T-helper 2 cell treated with Interferon-gamma antibody and Interleukin-4, amounts not matched to agents 100 ng/mL and 5 ng/mL, for 36 hours (primary cell): Measurements from ENCODE around the gene GSG1L. TPM values are rescaled to one million over a fixed set of nuclear protein-coding genes. Genes with fewer than 3 reads are reported as not detected.
"Not testable (repeated sequence)": the region's sequence is repeated elsewhere in the genome, so short reads cannot be mapped to it uniquely, and the experiment has no call there.

Experiments
- intact Hi-C: fragments of 100-400 bp; cut with micrococcal nuclease; formaldehyde crosslinking; loops from one replicate; pipeline ENCODE4 v1.15.1; 2023
- total RNA-seq: library from RNA; stranded (reverse); gene quantifications from 2 replicates; pipeline ENCODE4 v1.2.3, GENCODE V29; 2022

The GSG1L gene
- total RNA-seq, 1 donor from 2014 or later = 0.23 TPM

GRCh38 chr16:27759967-27760788, 303.3 kb downstream of the GSG1L start:
- intact Hi-C loops = no loop called here

GRCh38 chr16:27759301-27759871, 304.1 kb downstream of the GSG1L start:
- intact Hi-C loops = no loop called here

GRCh38 chr16:27758544-27758943, 305.0 kb downstream of the GSG1L start:
- intact Hi-C loops = no loop called here

GRCh38 chr16:27756206-27756970, 307.1 kb downstream of the GSG1L start:
- intact Hi-C loops = no loop called here

- intact Hi-C loops = no loop called here
Measured at GRCh38 chr16:27754788-27755690, 308.5 kb downstream of the GSG1L start.

- intact Hi-C loops = no loop called here
Measured at GRCh38 chr16:27753563-27753962, 310.0 kb downstream of the GSG1L start.

- intact Hi-C loops = no loop called here
Measured at GRCh38 chr16:27752241-27752640, 311.3 kb downstream of the GSG1L start.

- intact Hi-C loops = no loop called here
Measured at GRCh38 chr16:27751676-27752075, 311.8 kb downstream of the GSG1L start.

GRCh38 chr16:27751233-27751632, 312.3 kb downstream of the GSG1L start:
- intact Hi-C loops = no loop called here

GRCh38 chr16:27749946-27750345, 313.6 kb downstream of the GSG1L start:
- intact Hi-C loops = no loop called here

- intact Hi-C loops = no loop called here
Measured at GRCh38 chr16:27749547-27749875, 314.0 kb downstream of the GSG1L start.

- intact Hi-C loops = no loop called here
Measured at GRCh38 chr16:27748868-27749546, 314.5 kb downstream of the GSG1L start.

- intact Hi-C loops = no loop called here
Measured at GRCh38 chr16:27747946-27748345, 315.6 kb downstream of the GSG1L start.

GRCh38 chr16:27746076-27746855, 317.2 kb downstream of the GSG1L start:
- intact Hi-C loops = no loop called here

GRCh38 chr16:27745348-27745747, 318.2 kb downstream of the GSG1L start:
- intact Hi-C loops = no loop called here

- intact Hi-C loops = no loop called here
Measured at GRCh38 chr16:27743963-27744362, 319.6 kb downstream of the GSG1L start.

GRCh38 chr16:27743001-27743400, 320.5 kb downstream of the GSG1L start:
- intact Hi-C loops = not testable (repeated sequence)

GRCh38 chr16:27742333-27742732, 321.2 kb downstream of the GSG1L start:
- intact Hi-C loops = no loop called here

GRCh38 chr16:27740496-27741201, 322.9 kb downstream of the GSG1L start:
- intact Hi-C loops = no loop called here
